WTC11 (cell line): ENCODE results near the gene CHFR. TPM values are rescaled to one million over a fixed set of nuclear protein-coding genes. Genes with fewer than 3 reads are reported as not detected.

Source experiments
- ATAC-seq: fragments of 200-7000 bp; cut with Tn5 transposase; 2 replicates; pipeline ENCODE4 v1.10.0; 2021; ENCODE audit warnings: mild to moderate bottlenecking, moderate library complexity
- CTCF ChIA-PET: fragments of 300-600 bp; sonication (Branson Sonifier 250); formaldehyde crosslinking; loops from one replicate; lab custom pipeline; 2021; ENCODE audit warnings: antibody characterized with exemption; lab: Charles Lee
- POLR2A ChIA-PET: fragments of 350-600 bp; sonication (Branson Sonifier 250); formaldehyde crosslinking; loops from one replicate; lab custom pipeline; 2021; ENCODE audit warnings: antibody characterized with exemption; lab: Charles Lee
- DNase-seq: peaks from one replicate; pipeline ENCODE4 v3.0.0; 2021; ENCODE audit warnings: low spot score
- H3K27ac Mint-ChIP-seq: 2 replicates; pipeline ENCODE4 v1.8.0; 2021; ENCODE audit warnings: mixed read lengths
- H3K27me3 Mint-ChIP-seq: 2 replicates; pipeline ENCODE4 v1.8.0; 2021; ENCODE audit warnings: low read depth, mild to moderate bottlenecking, moderate library complexity, mixed read lengths
- H3K36me3 Mint-ChIP-seq: 2 replicates; pipeline ENCODE4 v1.8.0; 2021; ENCODE audit warnings: mixed read lengths
- H3K4me1 Mint-ChIP-seq: 2 replicates; pipeline ENCODE4 v1.8.0; 2022; ENCODE audit warnings: mixed read lengths
- H3K4me3 Mint-ChIP-seq: 2 replicates; pipeline ENCODE4 v1.8.0; 2021; ENCODE audit warnings: mild to moderate bottlenecking, moderate library complexity, mixed read lengths
- H3K9me3 Mint-ChIP-seq: 2 replicates; pipeline ENCODE4 v1.8.0; 2021; ENCODE audit warnings: mixed read lengths
- CREB1 ChIP-seq: sonication (generic); formaldehyde crosslinking; IDR thresholded peaks from 2 replicates; pipeline ENCODE4 v1.8.0; 2023; ENCODE audit warnings: mild to moderate bottlenecking, missing genetic modification reagents
- FOXP1 ChIP-seq: sonication (generic); formaldehyde crosslinking; IDR thresholded peaks from 2 replicates; pipeline ENCODE4 v1.8.0; 2022; ENCODE audit warnings: missing genetic modification reagents, mild to moderate bottlenecking, moderate library complexity, borderline replicate concordance
- GTF2I ChIP-seq: fragments of 250-450 bp; sonication (Bioruptor Pico); conservative IDR thresholded peaks from 2 replicates; pipeline ENCODE4 v1.4.0; 2021; ENCODE audit warnings: mild to moderate bottlenecking
- KAT7 ChIP-seq: sonication (generic); formaldehyde crosslinking; IDR thresholded peaks from 2 replicates; pipeline ENCODE4 v1.8.1; 2023; ENCODE audit warnings: missing genetic modification reagents, mild to moderate bottlenecking, borderline replicate concordance
- NFATC4 ChIP-seq: fragments of 250-450 bp; sonication (Bioruptor Pico); IDR thresholded peaks from 2 replicates; pipeline ENCODE4 v1.9.0; 2021; ENCODE audit warnings: mild to moderate bottlenecking
- NR2C2 ChIP-seq: sonication (generic); formaldehyde crosslinking; IDR thresholded peaks from 2 replicates; pipeline ENCODE4 v1.8.0; 2022; ENCODE audit warnings: mild to moderate bottlenecking, missing genetic modification reagents
- SP1 ChIP-seq: sonication (generic); formaldehyde crosslinking; conservative IDR thresholded peaks from 2 replicates; pipeline ENCODE4 v1.8.1; 2022; ENCODE audit warnings: missing genetic modification reagents
- TCF7 ChIP-seq: sonication (generic); formaldehyde crosslinking; IDR thresholded peaks from 2 replicates; pipeline ENCODE4 v1.8.0; 2022; ENCODE audit warnings: mild to moderate bottlenecking, low read depth, missing genetic modification reagents, moderate library complexity
- ZNF138 ChIP-seq: sonication (generic); formaldehyde crosslinking; conservative IDR thresholded peaks from 2 replicates; pipeline ENCODE4 v1.8.1; 2022; ENCODE audit warnings: mild to moderate bottlenecking, moderate library complexity, missing genetic modification reagents
- total RNA-seq: library from RNA; stranded (reverse); gene quantifications from 3 replicates; pipeline ENCODE4 v1.2.3, GENCODE V29; 2021
- TF ChIP-seq, protein P1 (sequence below): fragments of 200-600 bp; IDR thresholded peaks from 2 replicates; pipeline ENCODE4 v1.8.0; 2022; ENCODE audit warnings: antibody characterized with exemption
- TF ChIP-seq, protein P2 (sequence below): sonication (generic); formaldehyde crosslinking; IDR thresholded peaks from 2 replicates; pipeline ENCODE4 v1.8.1; 2023; ENCODE audit warnings: mild to moderate bottlenecking, missing genetic modification reagents, moderate library complexity
- TF ChIP-seq, protein P3 (sequence below): sonication (generic); formaldehyde crosslinking; IDR thresholded peaks from 2 replicates; pipeline ENCODE4 v1.8.0; 2022; ENCODE audit warnings: mild to moderate bottlenecking, missing genetic modification reagents
- TF ChIP-seq, protein P4 (sequence below): sonication (generic); formaldehyde crosslinking; IDR thresholded peaks from 2 replicates; pipeline ENCODE4 v1.8.1; 2022; ENCODE audit warnings: low read depth, mild to moderate bottlenecking, moderate library complexity, missing genetic modification reagents, borderline replicate concordance
- TF ChIP-seq, protein P5 (sequence below): fragments of 250-450 bp; sonication (Bioruptor Pico); IDR thresholded peaks from 2 replicates; pipeline ENCODE4 v1.9.0; 2021; ENCODE audit warnings: mild to moderate bottlenecking
- TF ChIP-seq, protein P6 (sequence below): fragments of 250-450 bp; sonication (Bioruptor Pico); IDR thresholded peaks from 2 replicates; pipeline ENCODE4 v1.9.0; 2021; ENCODE audit warnings: mild to moderate bottlenecking
- TF ChIP-seq, protein P7 (sequence below): fragments of 250-450 bp; sonication (Bioruptor Pico); IDR thresholded peaks from 2 replicates; pipeline ENCODE4 v1.9.0; 2021; ENCODE audit warnings: mild to moderate bottlenecking, borderline replicate concordance
- TF ChIP-seq, protein P8 (sequence below): sonication (generic); formaldehyde crosslinking; IDR thresholded peaks from 2 replicates; pipeline ENCODE4 v1.8.1; 2022; ENCODE audit warnings: missing genetic modification reagents, borderline replicate concordance
- TF ChIP-seq, protein P9 (sequence below): fragments of 250-450 bp; sonication (Bioruptor Pico); IDR thresholded peaks from 2 replicates; pipeline ENCODE4 v2.1.2; 2022; ENCODE audit warnings: mild to moderate bottlenecking, moderate library complexity
- TF ChIP-seq, protein P10 (sequence below): sonication (generic); formaldehyde crosslinking; conservative IDR thresholded peaks from 2 replicates; pipeline ENCODE4 v1.8.1; 2022; ENCODE audit warnings: mild to moderate bottlenecking, missing genetic modification reagents

The CHFR gene
- total RNA-seq, 1 experiment from 2014 or later = 58.7 TPM

DNA sequence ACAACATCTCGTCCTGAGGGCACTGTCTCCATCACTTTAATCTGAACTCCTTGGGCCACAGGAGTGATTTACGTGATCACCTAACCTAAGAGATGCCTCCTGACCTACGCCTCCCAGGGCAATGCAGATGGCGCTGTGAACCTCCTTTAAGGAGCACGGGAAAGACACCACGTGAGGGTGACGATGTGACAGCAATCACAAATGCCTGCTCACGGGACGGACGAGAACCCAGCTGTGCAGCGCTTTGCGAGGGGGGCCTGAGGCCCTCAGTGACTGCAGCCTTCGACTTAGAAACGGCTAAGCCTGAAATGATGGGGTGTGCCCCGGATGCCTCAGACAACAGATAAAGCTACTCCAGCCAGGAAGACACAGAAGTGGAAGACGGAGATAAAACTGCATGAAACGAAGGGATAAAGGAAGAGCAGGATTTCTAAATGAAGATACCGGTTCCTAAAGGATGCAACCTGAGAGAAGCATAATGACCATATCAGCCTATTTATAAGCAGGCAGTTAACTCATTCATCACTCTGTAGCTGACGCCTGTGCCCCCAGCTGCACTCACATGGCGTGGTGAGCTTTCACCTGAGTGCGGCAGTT, 44.9 kb downstream of the CHFR start (continued):
- TF ChIP-seq, protein P1, sequence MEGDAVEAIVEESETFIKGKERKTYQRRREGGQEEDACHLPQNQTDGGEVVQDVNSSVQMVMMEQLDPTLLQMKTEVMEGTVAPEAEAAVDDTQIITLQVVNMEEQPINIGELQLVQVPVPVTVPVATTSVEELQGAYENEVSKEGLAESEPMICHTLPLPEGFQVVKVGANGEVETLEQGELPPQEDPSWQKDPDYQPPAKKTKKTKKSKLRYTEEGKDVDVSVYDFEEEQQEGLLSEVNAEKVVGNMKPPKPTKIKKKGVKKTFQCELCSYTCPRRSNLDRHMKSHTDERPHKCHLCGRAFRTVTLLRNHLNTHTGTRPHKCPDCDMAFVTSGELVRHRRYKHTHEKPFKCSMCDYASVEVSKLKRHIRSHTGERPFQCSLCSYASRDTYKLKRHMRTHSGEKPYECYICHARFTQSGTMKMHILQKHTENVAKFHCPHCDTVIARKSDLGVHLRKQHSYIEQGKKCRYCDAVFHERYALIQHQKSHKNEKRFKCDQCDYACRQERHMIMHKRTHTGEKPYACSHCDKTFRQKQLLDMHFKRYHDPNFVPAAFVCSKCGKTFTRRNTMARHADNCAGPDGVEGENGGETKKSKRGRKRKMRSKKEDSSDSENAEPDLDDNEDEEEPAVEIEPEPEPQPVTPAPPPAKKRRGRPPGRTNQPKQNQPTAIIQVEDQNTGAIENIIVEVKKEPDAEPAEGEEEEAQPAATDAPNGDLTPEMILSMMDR = no peak
- TF ChIP-seq KAT7 (CRISPR knock-in tag) (no peak), NR2C2 (CRISPR knock-in tag) (no peak), NFATC4 (CRISPR knock-in tag) (no peak), GTF2I (CRISPR knock-in tag) (no peak)
- TF ChIP-seq, protein P2, sequence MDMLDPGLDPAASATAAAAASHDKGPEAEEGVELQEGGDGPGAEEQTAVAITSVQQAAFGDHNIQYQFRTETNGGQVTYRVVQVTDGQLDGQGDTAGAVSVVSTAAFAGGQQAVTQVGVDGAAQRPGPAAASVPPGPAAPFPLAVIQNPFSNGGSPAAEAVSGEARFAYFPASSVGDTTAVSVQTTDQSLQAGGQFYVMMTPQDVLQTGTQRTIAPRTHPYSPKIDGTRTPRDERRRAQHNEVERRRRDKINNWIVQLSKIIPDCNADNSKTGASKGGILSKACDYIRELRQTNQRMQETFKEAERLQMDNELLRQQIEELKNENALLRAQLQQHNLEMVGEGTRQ = no peak
- TF ChIP-seq, protein P3, sequence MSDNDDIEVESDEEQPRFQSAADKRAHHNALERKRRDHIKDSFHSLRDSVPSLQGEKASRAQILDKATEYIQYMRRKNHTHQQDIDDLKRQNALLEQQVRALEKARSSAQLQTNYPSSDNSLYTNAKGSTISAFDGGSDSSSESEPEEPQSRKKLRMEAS = no peak

DNA sequence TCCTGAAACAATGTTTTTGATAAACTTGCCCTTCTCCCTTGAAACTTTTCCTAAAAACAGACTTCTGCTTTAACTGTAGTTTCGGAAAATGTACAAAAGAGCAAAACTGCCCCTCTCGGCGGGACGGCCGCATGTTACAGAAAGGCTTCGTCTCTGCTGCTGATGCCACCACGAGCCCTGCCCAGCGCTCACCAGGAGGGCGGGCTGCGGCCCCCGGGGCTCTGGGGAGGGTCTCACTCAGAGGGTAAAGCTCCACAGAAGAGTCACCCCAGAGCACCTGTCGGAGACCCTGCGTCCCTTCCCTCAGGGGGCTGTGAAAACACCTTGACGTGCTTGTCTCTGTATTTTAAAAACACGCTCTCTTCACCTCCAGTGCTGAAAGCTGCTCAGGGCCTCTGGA, 46.3 kb downstream of the CHFR start:
- DNase-seq = no peak
- peaks cover 37% of the 10 kb centered on the region for H3K36me3 Mint-ChIP-seq

More for the DNA sequence above, 46.3 kb downstream of the CHFR start:
- CTCF ChIA-PET = no interaction called here
- Mint-ChIP-seq H3K9me3 (no peaks in the 10 kb centered on the region), H3K4me1 (no peaks in the 10 kb centered on the region), H3K27ac (no peak overlapping the region), H3K4me3 (no peak overlapping the region), H3K27me3 (no peaks in the 10 kb centered on the region)
- POLR2A ChIA-PET = no interaction called here
- TF ChIP-seq, protein P4, sequence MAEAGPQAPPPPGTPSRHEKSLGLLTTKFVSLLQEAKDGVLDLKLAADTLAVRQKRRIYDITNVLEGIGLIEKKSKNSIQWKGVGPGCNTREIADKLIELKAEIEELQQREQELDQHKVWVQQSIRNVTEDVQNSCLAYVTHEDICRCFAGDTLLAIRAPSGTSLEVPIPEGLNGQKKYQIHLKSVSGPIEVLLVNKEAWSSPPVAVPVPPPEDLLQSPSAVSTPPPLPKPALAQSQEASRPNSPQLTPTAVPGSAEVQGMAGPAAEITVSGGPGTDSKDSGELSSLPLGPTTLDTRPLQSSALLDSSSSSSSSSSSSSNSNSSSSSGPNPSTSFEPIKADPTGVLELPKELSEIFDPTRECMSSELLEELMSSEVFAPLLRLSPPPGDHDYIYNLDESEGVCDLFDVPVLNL (CRISPR knock-in tag) = no peak
- TF ChIP-seq TCF7 (CRISPR knock-in tag) (no peak), CREB1 (CRISPR knock-in tag) (no peak), FOXP1 (CRISPR knock-in tag) (no peak), ZNF138 (CRISPR knock-in tag) (no peak), SP1 (CRISPR knock-in tag) (no peak), GTF2I (CRISPR knock-in tag) (no peak)
- TF ChIP-seq, protein P5, sequence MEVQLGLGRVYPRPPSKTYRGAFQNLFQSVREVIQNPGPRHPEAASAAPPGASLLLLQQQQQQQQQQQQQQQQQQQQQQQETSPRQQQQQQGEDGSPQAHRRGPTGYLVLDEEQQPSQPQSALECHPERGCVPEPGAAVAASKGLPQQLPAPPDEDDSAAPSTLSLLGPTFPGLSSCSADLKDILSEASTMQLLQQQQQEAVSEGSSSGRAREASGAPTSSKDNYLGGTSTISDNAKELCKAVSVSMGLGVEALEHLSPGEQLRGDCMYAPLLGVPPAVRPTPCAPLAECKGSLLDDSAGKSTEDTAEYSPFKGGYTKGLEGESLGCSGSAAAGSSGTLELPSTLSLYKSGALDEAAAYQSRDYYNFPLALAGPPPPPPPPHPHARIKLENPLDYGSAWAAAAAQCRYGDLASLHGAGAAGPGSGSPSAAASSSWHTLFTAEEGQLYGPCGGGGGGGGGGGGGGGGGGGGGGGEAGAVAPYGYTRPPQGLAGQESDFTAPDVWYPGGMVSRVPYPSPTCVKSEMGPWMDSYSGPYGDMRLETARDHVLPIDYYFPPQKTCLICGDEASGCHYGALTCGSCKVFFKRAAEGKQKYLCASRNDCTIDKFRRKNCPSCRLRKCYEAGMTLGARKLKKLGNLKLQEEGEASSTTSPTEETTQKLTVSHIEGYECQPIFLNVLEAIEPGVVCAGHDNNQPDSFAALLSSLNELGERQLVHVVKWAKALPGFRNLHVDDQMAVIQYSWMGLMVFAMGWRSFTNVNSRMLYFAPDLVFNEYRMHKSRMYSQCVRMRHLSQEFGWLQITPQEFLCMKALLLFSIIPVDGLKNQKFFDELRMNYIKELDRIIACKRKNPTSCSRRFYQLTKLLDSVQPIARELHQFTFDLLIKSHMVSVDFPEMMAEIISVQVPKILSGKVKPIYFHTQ (CRISPR knock-in tag) = no peak
- TF ChIP-seq, protein P6, sequence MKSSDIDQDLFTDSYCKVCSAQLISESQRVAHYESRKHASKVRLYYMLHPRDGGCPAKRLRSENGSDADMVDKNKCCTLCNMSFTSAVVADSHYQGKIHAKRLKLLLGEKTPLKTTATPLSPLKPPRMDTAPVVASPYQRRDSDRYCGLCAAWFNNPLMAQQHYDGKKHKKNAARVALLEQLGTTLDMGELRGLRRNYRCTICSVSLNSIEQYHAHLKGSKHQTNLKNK (CRISPR knock-in tag) = no peak
- TF ChIP-seq, protein P7, sequence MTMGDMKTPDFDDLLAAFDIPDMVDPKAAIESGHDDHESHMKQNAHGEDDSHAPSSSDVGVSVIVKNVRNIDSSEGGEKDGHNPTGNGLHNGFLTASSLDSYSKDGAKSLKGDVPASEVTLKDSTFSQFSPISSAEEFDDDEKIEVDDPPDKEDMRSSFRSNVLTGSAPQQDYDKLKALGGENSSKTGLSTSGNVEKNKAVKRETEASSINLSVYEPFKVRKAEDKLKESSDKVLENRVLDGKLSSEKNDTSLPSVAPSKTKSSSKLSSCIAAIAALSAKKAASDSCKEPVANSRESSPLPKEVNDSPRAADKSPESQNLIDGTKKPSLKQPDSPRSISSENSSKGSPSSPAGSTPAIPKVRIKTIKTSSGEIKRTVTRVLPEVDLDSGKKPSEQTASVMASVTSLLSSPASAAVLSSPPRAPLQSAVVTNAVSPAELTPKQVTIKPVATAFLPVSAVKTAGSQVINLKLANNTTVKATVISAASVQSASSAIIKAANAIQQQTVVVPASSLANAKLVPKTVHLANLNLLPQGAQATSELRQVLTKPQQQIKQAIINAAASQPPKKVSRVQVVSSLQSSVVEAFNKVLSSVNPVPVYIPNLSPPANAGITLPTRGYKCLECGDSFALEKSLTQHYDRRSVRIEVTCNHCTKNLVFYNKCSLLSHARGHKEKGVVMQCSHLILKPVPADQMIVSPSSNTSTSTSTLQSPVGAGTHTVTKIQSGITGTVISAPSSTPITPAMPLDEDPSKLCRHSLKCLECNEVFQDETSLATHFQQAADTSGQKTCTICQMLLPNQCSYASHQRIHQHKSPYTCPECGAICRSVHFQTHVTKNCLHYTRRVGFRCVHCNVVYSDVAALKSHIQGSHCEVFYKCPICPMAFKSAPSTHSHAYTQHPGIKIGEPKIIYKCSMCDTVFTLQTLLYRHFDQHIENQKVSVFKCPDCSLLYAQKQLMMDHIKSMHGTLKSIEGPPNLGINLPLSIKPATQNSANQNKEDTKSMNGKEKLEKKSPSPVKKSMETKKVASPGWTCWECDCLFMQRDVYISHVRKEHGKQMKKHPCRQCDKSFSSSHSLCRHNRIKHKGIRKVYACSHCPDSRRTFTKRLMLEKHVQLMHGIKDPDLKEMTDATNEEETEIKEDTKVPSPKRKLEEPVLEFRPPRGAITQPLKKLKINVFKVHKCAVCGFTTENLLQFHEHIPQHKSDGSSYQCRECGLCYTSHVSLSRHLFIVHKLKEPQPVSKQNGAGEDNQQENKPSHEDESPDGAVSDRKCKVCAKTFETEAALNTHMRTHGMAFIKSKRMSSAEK = no peak
- TF ChIP-seq, protein P8, sequence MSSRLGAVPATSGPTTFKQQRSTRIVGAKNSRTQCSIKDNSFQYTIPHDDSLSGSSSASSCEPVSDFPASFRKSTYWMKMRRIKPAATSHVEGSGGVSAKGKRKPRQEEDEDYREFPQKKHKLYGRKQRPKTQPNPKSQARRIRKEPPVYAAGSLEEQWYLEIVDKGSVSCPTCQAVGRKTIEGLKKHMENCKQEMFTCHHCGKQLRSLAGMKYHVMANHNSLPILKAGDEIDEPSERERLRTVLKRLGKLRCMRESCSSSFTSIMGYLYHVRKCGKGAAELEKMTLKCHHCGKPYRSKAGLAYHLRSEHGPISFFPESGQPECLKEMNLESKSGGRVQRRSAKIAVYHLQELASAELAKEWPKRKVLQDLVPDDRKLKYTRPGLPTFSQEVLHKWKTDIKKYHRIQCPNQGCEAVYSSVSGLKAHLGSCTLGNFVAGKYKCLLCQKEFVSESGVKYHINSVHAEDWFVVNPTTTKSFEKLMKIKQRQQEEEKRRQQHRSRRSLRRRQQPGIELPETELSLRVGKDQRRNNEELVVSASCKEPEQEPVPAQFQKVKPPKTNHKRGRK (CRISPR knock-in tag) = no peak
- TF ChIP-seq, protein P9, sequence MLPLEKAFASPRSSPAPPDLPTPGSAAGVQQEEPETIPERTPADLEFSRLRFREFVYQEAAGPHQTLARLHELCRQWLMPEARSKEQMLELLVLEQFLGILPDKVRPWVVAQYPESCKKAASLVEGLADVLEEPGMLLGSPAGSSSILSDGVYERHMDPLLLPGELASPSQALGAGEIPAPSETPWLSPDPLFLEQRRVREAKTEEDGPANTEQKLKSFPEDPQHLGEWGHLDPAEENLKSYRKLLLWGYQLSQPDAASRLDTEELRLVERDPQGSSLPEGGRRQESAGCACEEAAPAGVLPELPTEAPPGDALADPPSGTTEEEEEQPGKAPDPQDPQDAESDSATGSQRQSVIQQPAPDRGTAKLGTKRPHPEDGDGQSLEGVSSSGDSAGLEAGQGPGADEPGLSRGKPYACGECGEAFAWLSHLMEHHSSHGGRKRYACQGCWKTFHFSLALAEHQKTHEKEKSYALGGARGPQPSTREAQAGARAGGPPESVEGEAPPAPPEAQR (CRISPR knock-in tag) = no peak
- TF ChIP-seq, protein P10, sequence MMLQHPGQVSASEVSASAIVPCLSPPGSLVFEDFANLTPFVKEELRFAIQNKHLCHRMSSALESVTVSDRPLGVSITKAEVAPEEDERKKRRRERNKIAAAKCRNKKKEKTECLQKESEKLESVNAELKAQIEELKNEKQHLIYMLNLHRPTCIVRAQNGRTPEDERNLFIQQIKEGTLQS (CRISPR knock-in tag) = no peak
- no peak for ATAC-seq
